CD4-positive, alpha-beta T cell treated with Interleukin-6 for 4 hours (primary cell): ENCODE data around the gene PRDM15.
"Not testable (repeated sequence)": the region's sequence is repeated elsewhere in the genome, so short reads cannot be mapped to it uniquely, and the experiment has no call there.

Experiments used
- DNase-seq: peaks from one replicate; pipeline ENCODE4 v3.0.0-alpha.2; 2020; ENCODE audit warnings: mixed read lengths

PRDM15 gene

DNA sequence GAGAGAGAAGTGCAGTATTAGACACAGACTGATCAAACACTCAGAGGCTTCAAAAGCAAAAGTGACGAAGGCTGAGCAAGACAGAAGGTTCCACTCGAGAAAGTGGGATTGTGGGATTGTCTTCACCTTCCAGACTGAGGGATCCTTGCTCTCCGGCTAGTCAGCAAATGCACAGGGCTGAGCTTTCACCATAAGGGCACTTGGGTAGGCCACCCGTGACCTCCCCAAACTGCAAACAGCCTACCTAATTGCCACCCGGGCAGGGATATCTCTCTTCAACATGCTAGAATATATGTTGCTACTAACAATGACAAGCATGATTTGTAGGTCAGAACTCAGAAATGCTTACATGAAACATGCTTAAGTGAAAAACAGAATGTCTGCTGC is 77.0 kb downstream of the PRDM15 start:
- no peak for DNase-seq

DNA sequence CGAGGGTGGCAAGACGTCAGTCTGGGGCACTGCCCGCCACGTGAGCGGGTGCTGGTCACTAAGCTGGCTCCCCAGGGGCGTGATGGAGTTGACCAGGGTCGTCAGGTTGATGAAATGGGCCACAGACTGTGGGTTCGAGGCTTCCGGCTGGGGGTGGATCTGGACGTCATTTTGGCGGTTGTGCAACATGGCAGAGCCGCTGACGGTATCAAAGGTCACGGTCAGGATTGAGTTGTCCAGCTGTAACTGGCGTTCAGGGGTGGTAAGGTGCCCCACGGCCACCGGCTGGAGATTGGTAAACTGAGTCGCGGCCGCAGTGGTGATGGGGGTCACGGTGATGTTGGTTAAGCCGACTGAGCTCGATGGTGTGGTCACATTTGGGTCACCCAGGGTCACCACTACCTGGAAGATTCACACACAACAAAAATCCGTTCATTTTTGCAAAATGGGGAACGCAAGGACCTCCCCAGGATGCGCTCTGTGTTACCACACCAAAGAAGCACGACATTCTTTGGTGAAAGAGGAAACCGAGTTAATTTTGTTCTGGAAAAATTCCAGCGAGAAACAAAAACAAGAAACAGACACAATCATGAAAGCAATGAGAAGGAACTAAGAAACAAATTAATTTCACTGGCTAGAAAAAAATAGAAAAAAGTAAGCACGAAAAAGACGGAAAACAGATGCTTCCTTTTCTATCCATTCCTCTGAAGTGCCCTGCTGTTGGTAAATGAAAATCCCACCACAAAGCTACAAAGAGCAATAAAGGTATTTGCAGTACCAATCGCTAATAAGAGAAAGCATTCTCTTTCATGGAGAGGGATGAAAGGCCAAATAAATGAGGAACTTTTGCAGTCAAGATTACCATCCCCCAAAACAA is 77.6 kb downstream of the PRDM15 start:
- DNase-seq: no peak

DNA sequence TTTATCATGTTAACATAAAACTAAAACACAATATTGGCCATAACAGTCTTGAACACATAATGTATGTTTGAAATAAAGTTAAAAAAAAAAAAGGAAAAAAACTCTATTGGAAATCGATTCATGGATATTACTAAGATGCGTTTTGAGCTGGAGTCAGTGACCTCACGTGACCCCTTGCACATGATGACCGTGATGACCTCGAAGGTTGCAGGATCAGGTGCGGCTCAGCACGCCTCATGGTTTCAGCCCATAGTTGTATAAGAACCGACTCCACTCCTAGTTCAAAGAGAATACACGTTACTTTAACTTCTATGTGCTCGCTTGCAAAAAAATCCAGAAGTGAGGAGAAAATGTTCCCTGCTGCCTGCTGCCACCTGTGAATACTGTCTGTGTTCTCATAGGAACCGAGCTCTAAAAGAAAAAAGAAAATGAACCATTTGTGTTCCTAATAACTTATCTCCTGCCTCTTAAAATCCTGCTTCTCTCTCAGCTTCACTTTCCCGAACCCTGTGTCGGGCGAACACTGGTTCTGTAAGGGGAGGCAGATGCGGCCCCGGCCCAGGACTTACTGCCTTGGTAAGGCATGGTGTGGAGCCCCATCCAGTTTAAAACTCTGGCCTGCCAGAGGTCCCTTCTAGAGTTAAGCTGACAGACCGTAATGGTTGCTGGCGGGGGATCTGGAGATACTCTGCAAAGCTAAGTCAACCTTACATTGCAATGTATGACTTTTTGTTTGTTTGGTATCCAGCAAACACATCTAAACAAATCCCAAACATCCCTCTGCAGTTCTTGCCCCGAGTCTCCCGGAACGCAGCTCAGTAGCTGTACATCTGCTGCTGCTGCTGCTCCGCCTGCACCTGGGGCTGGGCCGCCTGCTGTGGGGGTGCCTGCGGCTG is 78.5 kb downstream of the PRDM15 start:
- DNase-seq: no peak

DNA sequence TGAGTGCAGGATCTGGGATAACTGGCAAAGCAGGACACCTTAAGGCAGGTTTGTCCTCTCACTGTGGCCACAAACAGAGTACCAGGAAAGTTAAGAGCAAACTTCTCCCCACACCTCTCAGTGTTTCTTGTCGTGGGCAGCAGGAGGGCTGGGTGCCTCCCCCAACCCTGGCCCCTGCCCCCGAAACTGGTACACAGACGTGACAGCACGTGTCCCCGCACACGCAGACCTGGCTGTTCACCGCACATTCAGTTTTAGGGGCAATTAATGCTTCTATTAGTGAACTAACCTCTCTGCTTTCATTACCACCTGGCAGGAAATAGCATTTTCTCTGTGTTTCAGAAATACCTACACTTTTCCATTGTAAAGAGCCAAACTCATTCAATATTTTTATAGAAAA is 79.4 kb downstream of the PRDM15 start:
- DNase-seq: no peak

DNA sequence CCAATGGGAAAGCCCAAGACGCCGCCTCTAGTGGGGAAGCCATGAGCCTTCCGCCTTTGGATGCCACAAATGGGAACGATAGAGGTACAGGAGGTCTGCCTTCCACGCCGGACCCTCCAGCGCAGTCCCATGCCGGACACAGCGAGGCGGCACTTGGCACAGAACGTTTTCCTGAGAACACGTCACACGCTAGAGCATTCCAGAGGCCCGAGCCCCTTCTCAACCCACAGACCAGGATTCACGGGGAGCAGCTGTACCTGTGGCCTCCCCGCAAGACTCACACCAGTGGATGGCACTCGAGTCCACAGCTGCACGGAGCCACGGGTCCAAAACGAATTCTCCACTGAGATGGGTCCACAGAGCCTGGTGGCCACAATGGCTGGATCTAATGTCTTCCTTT is 80.8 kb downstream of the PRDM15 start:
- DNase-seq: no peak

DNA sequence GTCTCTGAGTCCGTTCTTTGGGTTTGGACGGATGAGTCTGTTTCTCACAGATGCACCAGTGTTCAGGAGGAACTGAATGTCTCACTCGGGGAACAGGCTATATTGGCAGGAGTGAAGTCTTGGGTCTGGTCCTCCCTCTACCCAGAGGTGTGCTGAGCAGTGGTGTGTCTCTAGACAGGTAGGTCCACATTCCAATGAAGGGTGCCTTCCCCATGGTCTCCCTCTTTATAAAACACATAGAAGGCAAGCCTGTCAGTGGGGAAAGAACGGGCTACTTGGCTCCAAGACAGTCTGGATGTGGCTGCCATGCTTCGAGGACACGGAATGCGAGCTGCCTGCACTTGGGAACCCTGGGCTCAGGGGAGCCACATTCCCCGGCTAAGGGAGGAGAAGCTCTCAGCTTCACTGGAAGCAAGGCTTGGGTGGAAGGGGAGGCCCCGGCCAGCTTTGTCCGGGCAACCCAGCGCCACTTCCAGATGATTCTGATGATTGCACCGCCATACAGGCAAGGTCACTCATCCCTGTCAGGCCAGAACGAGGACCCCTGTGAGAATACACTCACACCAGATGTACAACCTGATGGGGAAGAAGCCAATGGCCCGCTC is 82.6 kb downstream of the PRDM15 start:
- DNase-seq: no peak

DNA sequence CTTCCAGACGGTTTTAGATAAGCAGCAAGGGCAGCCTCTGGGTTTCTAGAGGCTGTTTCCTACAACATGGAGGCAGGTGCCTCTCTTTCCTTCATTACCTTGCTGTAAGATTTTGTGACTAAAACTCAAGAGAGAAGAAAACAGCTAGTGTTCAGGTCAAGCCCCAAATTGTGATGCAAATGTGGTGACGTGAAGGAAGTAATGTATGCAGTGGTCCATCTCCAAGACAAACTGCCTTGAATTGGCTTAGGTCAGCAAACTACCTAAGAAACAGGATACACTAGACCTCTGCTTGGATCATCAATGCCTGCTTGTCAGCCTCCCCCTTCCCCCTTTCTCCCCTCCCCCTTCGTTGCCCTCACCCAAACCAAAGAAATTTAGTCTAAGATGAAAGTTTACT is 83.4 kb downstream of the PRDM15 start:
- DNase-seq: no peak

DNA sequence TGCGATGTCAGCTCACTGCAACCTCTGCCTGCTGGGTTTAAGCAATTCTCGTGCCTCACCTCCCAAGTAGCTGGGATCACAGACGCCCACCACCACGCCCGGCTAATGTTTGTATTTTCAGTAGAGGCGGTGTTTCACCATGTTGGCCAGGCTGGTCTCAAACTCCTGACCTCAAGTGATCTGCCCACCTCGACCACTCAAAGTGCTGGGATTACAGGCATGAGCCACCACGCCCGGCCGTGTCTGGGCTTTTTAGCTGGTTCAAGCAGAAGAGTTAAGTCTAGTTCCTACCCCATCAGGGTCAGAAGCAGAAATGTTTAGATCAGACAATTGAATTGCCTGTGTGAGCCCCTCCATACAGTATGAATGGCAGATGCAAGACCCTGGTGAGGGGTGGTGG is 84.5 kb downstream of the PRDM15 start:
- DNase-seq: no peak

DNA sequence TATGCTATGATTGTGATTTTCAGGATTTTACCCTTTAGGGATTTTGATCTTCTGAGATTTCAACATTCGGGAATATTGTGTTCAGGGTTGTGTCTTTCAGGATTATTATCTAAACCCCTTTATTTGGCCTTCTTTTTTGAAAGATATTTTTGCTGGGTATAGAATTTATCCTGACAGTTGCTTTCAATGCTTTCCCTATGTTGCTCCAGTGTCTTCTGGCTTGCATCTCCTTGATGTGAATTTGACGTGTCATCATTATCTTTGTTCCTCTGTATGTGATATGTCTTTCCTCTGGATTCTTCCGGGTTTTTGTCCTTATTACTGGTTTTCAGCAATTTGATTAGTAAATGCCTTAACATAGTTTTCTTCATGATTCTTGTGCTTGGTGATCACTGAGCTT is 86.4 kb downstream of the PRDM15 start:
- no peak for DNase-seq

DNA sequence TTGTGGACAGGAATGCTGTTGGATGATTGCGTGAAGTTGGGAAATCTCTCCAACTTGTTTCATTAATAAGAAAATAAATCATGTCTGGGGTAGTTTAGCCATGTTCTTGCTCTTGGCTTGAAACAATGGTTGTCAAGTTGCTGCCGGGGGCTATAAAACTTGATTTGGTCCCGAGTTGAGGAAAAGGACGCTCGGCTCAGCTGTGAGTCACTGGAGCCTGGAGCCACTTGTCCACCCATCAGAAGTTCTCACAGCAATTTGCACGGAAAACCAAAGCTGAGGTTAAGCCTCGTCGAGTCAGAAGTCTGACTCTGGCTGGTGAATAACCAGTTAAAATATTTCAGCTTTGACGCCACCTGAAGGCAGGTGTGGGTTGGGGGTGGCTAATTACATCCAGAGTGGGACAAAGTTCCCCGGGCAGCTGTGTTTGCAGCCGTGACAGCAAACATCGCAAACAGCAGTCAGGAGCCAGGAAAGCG is 92.6 kb downstream of the PRDM15 start:
- DNase-seq: no peak

DNA sequence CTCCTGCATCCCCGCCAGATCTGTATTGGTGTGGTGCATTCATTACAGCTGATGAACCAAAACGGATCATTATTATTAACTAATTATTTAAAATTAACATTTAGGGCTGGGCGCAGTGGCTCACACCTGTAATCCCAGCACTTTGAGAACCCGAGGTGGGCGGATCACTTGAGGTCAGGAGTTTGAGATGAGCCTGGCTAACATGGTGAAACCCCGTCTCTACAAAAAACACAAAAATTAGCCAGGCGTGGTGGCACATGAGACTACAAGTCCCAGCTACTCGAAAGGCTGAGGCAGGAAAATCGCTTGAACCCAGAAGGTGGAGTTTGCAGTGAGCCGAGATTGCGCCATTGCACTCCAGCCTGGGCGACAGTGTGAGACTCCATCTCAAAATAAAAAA is 93.9 kb downstream of the PRDM15 start:
- DNase-seq: not testable (repeated sequence)

DNA sequence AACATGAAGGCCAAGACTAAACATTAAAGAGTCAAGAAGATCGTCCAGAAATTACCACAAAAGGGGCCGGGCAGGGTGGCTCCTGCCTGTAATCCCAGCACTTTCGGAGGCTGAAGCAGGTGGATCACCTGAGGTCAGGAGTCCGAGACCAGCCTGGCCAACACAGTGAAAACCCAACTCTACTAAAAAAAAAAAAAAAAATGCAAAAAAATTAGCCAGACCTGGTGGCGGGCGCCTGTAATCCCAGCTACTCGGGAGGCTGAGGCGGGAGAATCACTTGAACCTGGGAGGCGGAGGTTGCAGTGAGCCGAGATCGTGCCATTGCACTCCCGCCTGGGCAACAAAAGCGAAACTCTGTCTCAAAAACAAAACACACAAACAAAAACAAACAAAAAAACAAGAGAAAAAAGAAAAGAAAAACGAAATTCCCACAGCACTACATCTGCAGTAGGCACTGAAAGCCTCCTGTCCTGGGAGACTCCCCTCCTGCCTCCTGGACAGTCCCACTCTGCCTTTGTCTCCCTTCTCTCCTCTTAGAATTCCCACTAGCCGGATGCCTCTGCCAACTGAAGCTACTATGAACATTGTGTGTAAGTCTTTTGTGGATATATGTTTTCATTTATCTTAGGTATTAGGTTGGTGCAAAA is 94.6 kb downstream of the PRDM15 start:
- no peak for DNase-seq

DNA sequence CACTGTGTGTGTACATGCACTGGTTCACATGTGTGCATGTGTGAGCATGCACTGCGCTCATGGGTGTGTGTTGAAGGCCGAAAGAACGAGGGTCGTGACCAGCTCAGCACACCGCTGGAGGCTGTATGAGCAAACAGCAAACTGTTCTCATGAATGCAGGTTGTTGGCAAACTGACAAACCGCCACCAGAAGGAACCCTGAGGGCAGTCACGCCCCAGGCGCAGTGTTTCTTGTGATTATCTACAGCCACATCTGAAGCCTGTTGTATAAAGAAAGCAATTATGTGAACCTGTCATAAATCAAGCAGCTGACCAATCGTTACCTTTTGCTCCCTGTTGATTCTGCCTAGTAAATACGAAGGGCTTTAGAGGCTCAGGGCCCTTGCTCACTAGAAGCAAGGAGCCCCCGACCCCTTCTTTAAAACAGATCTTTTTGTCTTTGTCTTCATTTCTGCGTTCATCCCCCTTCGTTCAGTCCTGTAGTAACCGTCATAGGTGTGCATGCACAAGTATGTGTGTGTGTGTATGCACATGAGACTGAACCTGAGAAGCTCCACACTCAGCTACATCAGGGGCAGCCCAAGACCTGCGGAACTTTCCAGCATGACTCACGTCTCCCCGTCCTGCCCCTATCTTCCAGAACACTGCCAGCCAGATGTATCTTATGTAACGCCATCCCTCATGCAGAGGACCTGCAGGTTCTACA is 95.5 kb downstream of the PRDM15 start:
- peak; percentile 7 for DNase-seq

DNA sequence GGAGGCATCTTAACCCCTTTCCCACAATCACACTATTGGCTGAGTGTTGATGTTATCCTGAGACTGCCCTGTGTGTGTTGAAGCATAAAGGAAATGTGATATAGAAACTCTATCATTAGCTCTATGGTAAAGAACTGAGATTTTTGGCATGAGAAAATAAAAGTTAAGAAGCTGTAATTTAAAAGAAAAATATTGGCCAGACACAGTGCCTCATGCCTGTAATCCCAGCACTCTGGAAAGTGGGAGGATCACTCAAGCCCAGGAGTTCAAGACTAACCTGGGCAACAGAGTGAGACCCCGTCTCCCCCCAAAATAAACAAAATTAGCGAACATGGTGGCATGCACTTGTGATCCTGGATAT is 98.1 kb downstream of the PRDM15 start:
- DNase-seq: no peak

DNA sequence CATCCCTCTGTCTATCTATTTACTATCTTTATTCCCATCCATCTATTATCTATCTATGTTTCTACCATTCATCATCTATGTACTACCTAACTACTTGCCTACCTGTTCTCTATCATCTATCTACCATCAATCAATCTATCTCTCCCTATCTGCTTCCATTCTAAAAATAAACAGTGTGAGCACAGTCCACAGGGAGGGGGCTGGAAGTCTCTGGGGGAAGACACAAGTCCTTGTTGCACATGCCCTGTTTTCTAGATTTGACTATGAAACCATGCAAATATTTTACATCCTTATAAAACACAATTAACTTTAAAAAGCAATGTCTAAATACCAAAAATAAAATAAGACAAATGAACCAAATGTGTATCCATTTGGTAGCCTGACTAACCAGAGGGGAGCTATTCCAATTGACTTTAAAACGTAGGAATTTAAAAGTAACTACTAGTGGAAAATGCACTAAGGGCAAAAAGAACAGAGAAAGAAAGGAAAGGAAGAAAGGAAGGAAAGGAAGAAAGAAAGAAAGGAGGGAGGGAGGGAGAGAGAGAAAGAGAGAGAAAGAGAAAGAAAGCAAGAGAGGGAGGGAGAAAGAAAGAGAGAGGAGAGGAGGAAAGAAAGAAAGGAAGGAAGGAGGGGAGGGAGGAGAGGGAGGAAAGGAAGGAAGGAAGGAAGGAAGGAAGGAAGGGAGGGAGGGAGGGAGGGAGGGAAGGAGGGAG is 98.7 kb downstream of the PRDM15 start:
- no peak for DNase-seq

DNA sequence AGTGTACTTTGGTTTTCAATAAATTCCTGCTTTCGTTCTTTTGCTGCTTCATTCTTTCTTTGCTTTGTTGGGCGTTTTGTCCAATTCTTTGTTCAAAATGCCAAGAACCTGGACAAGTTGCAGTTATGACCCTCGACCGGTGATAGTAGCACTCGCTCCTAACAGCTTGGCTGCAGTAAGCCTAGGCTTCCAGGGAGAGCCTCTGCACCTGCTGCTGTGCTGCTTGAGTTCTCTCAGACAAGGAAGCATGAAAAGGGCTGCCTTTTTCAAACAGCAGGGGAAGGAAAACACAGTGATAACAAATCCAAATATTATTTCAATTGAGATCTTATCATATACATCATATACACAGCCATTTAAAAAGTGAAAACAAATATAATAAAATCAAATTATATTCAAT is 99.5 kb downstream of the PRDM15 start:
- DNase-seq: no peak

DNA sequence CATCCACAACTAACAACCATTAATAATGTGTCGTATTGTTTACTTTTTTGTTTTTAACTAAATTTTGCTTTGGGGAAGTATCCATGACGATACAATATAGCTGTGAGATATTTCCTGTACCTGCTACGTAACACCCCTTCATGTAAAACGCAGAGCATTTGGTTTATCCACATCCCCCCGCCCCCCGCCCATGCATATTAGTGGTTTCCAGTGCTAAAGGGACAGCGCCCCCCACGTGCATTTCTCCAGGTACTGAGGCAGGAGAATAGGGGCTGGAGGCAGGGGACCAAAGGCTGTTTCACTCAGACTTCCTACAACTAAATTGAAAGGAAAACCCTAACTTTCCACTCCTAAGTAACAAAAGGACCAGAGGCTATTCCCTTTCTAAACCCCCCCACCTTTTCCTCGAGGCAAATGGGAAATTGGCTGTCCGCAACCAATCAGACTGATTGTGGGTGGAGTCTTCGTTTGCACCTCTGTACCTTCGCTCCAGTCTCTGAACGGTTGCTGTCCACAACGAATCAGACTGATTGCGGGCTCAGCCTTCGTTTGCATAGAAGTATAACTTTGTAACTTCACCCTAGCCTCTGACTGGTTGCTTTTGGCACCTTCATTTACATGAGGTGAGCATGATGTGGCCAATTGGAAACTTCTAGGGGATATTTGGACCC is 100.1 kb downstream of the PRDM15 start:
- no peak for DNase-seq

DNA sequence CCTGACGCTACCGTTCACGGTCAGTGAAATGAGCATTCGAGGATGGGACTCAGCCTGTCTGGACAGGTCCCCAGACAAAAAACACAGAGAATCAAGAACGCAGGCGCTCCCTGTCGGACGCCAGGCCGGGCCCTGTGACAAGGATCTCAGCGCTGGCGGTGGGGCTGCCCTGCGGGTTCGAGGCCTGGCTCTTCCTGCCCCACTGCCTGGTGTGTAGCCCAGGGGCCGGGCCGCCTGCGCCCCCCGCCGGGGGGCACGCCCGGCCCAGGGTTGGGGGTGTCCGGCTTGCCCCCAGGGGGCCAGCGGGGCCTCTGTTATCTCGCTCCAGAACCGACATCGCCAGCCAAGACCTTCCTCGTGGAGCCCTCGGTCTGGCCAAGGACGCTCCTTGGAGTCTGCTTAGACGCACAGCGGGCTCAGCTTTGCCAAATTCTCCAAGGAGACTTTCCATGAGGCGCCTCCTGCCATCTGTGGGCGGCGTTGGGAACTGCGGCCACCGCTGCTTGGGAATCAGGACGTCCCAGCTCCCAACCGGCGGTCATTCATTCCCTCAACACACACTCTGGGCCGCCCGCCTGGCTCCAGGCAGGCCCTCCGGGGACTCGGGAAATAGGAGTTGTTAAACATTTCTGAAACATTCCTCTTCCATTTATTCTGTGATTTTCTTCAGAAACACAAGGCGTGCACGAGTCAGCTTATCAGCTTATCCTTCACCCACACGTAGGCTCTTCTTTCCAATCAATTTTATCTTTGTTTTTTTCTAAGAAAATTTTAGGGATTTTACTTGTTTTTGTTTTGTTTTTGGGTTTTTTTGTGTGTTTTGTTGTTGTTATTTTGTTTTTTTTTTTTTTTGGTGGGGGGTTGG is 101.0 kb downstream of the PRDM15 start:
- DNase-seq: peak; percentile 9

DNA sequence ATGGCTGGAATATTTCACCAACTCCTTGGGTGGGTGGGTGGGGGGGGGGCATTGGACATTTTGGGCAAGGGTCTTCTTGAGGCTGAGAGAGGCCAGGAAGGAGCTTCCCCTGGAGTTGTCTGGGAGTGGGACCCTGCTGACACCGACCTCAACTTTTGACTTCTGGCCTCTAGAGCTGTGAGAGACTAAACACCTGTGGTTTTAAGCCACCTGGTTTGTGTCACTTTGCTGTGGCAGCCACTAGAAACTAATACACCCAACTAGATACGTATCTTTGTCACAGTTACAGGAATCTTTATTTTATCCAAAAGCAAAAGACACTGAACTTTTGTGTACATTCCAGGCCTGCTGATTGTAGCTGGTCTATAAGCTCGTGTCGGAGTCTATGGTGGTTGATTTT is 102.4 kb downstream of the PRDM15 start:
- DNase-seq: no peak

DNA sequence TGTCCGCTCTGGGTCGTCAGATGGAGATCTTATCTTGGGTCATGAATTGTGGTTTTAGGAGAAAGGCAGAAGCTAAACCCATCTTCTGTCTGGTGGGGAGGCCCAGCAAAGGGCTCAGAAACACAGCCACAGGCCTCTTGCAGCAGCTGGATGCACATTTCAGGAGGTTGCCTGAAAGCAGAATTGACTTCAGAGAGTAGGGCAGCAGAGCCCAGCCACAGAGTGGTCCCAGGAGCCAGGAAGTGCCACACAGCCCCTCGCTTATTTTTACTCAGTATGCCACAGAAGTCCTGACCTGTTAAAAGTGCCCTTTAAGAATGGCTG is 104.0 kb downstream of the PRDM15 start:
- no peak for DNase-seq
